ENCODE results near the gene PSPC1. TPM values are rescaled to one million over a fixed set of nuclear protein-coding genes. Genes with fewer than 3 reads are reported as not detected.
"Not testable (repeated sequence)": the region's sequence is repeated elsewhere in the genome, so short reads cannot be mapped to it uniquely, and the experiment has no call there.

The PSPC1 gene
- total RNA-seq, 1 experiment from 2014 or later = 27.1 TPM

GRCh38 chr13:19695829-19696228 lies 86.9 kb downstream of the PSPC1 start:
- TF ChIP-seq EZH2 (IDR thresholded peaks at IDR 0.05; ENCODE audit: low read depth) (no peak), CTCF (conservative IDR thresholded peaks at IDR 0.05) (no peak)
- Histone ChIP-seq H2AFZ (no peak overlapping the region), H3K27ac (no peak overlapping the region), H4K20me1 (ENCODE audit: insufficient read depth) (no peaks in the 10 kb centered on the region; the same call in none of the 2 replicates), H3K9me2 (ENCODE audit: insufficient read depth) (no peaks in the 10 kb centered on the region), H3K4me1 (replicated peaks; ENCODE audit: insufficient read depth) (no peaks in the 10 kb centered on the region; the same call in 1 of the 2 replicates), H3K4me3 (no peak overlapping the region), H3F3A (ENCODE audit: insufficient read depth, low read depth) (peaks cover 17% of the 10 kb centered on the region), H3K4me2 (no peak overlapping the region), H3K9me3 (ENCODE audit: insufficient read depth, low read depth) (no peaks in the 10 kb centered on the region), H3K79me2 (ENCODE audit: low read depth) (peaks cover 26% of the 10 kb centered on the region; the same call in 1 of the 2 replicates), H3K27me3 (ENCODE audit: insufficient read depth, low read depth) (no peaks in the 10 kb centered on the region), H3K36me3 (ENCODE audit: low read depth) (peaks cover 4% of the 10 kb centered on the region; the same call in 1 of the 2 replicates)
- no TSS peak for BruUV-seq (replicated peaks)
- no peak for DNase-seq
- intact Hi-C loops (cut with micrococcal nuclease; ENCODE audit: unreplicated experiment) = no loop called here
- ChIA-PET POLR2A (ENCODE audit: unreplicated experiment) (no interaction called here), CTCF (no interaction called here)

GRCh38 chr13:19695428-19695827 lies 87.3 kb downstream of the PSPC1 start:
- intact Hi-C loops (cut with micrococcal nuclease; ENCODE audit: unreplicated experiment) = no loop called here
- CTCF ChIA-PET = no interaction called here
- Histone ChIP-seq H3K9me3 (ENCODE audit: insufficient read depth, low read depth) (no peaks in the 10 kb centered on the region), H3K79me2 (ENCODE audit: low read depth) (peaks cover 26% of the 10 kb centered on the region; the same call in 1 of the 2 replicates), H3K4me3 (no peak overlapping the region), H2AFZ (no peak overlapping the region), H4K20me1 (ENCODE audit: insufficient read depth) (no peaks in the 10 kb centered on the region; the same call in none of the 2 replicates), H3K36me3 (ENCODE audit: low read depth) (peaks cover 4% of the 10 kb centered on the region; the same call in 1 of the 2 replicates), H3K27me3 (ENCODE audit: insufficient read depth, low read depth) (no peaks in the 10 kb centered on the region), H3K4me2 (no peak overlapping the region), H3K27ac (no peak overlapping the region), H3K4me1 (replicated peaks; ENCODE audit: insufficient read depth) (no peaks in the 10 kb centered on the region; the same call in 1 of the 2 replicates), H3K9me2 (ENCODE audit: insufficient read depth) (no peaks in the 10 kb centered on the region), H3F3A (ENCODE audit: insufficient read depth, low read depth) (peaks cover 19% of the 10 kb centered on the region)
- POLR2A ChIA-PET (ENCODE audit: unreplicated experiment) = no interaction called here
- BruUV-seq (replicated peaks) = no TSS peak
- TF ChIP-seq EZH2 (IDR thresholded peaks at IDR 0.05; ENCODE audit: low read depth) (no peak), CTCF (conservative IDR thresholded peaks at IDR 0.05) (no peak)
- DNase-seq = no peak

- CTCF ChIA-PET; H3K9me3 ChIP-seq (ENCODE audit: insufficient read depth, low read depth); H3K4me2 ChIP-seq; intact Hi-C loops (cut with micrococcal nuclease; ENCODE audit: unreplicated experiment); H4K20me1 ChIP-seq (ENCODE audit: insufficient read depth); H3K36me3 ChIP-seq (ENCODE audit: low read depth); H3K4me3 ChIP-seq; H2AFZ ChIP-seq; H3K9me2 ChIP-seq (ENCODE audit: insufficient read depth); DNase-seq; H3K27me3 ChIP-seq (ENCODE audit: insufficient read depth, low read depth); H3K4me1 ChIP-seq (replicated peaks; ENCODE audit: insufficient read depth); H3K27ac ChIP-seq; BruUV-seq (replicated peaks): not testable (repeated sequence)
- peaks cover 22% of the 10 kb centered on the region for H3F3A ChIP-seq (ENCODE audit: insufficient read depth, low read depth)
- POLR2A ChIA-PET (ENCODE audit: unreplicated experiment) = interaction anchor here (0.6 kb wide), 1 partner anchor 19 kb away, joined by 4 read pairs; no protein-coding TSS in a partner anchor
- 0 out of 2 replicates have a peak, but pooled peaks cover 20% of the 10 kb centered on the region for H3K79me2 ChIP-seq (ENCODE audit: low read depth)
Measured at GRCh38 chr13:19691447-19691846, 91.3 kb downstream of the PSPC1 start.

- no peaks in the 10 kb centered on the region for H3K4me1 ChIP-seq (replicated peaks; ENCODE audit: insufficient read depth)
- no peak for DNase-seq
- peaks cover 17% of the 10 kb centered on the region; the same call in 1 of the 2 replicates for H3K79me2 ChIP-seq (ENCODE audit: low read depth)
- H3F3A ChIP-seq (ENCODE audit: insufficient read depth, low read depth) = peaks cover 29% of the 10 kb centered on the region
- H3K4me2 ChIP-seq = no peak overlapping the region
- peaks cover 13% of the 10 kb centered on the region; the same call in 1 of the 2 replicates for H3K36me3 ChIP-seq (ENCODE audit: low read depth)
- ChIA-PET POLR2A (ENCODE audit: unreplicated experiment) (no interaction called here), CTCF (no interaction called here)
- no peak overlapping the region for H3K4me3 ChIP-seq
- no peaks in the 10 kb centered on the region for H3K27me3 ChIP-seq (ENCODE audit: insufficient read depth, low read depth)
- H3K27ac ChIP-seq = no peak overlapping the region; the same call in 1 of the 2 replicates
- no peak overlapping the region for H2AFZ ChIP-seq
- peaks cover 6% of the 10 kb centered on the region for H4K20me1 ChIP-seq (ENCODE audit: insufficient read depth)
- TF ChIP-seq EZH2 (IDR thresholded peaks at IDR 0.05; ENCODE audit: low read depth) = no peak
- TF ChIP-seq CTCF (conservative IDR thresholded peaks at IDR 0.05) = no peak
- no peaks in the 10 kb centered on the region for H3K9me3 ChIP-seq (ENCODE audit: insufficient read depth, low read depth)
- BruUV-seq (replicated peaks) = no TSS peak
- intact Hi-C loops (cut with micrococcal nuclease; ENCODE audit: unreplicated experiment) = no loop called here
- no peaks in the 10 kb centered on the region for H3K9me2 ChIP-seq (ENCODE audit: insufficient read depth)
Measured at GRCh38 chr13:19685437-19685836, 97.3 kb downstream of the PSPC1 start.
